PC-3 (cell line): ENCODE data around the gene FSCN2.

ENCODE experiments used
- CTCF ChIP-seq: fragments of 300-600 bp; sonication (generic); conservative IDR thresholded peaks from 2 replicates; pipeline ENCODE4 v1.5.1; 2017; ENCODE audit warnings: antibody characterized with exemption, low read depth, mild to moderate bottlenecking, low read length
- EZH2 ChIP-seq: fragments of 300-600 bp; sonication (generic); IDR thresholded peaks from one replicate; pipeline ENCODE4 v1.6.1; 2017; ENCODE audit warnings: antibody characterized with exemption, mild to moderate bottlenecking, low read length; ENCODE audit not compliant: unreplicated experiment

- TF ChIP-seq CTCF (no peak), EZH2 (no peak)
These were observed 45.8 kb downstream of the FSCN2 start for GRCh38 chr17:81573794-81574642.
